Measurements from ENCODE around the gene FFAR3. TPM values are rescaled to one million over a fixed set of nuclear protein-coding genes. Genes with fewer than 3 reads are reported as not detected.

The FFAR3 gene
- total and polyA plus RNA-seq, 4 donors = 0.33 TPM; not detected in 3

DNA sequence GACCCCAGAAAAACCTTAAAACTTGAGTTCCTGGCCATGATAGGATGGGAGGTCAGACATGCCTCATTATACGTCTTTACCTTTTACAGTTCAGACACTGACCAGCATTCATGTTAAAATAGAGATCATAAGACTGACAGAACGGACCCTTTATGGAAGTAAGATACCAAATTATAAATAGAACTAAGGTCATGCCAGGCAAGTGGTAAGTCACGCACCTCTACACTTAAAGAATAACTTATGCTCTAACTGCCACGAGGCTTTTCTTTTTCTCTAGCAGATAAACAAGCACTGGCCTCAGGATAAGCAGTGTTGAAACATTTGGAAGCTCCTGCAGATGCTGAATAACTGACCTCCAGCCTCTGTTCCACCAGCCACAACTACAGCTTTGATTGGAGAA, 41.0 kb downstream of the FFAR3 start:
- DNase-seq (ENCODE audit: low spot score) = no peak
- Histone ChIP-seq H3K36me3 (ENCODE audit: control insufficient read depth in 4 of 4, insufficient read depth in 3 of 4, low read depth in 1 of 4, low read length in 3 of 4) (no peaks in the 10 kb centered on the region), H3K27me3 (ENCODE audit: control insufficient read depth in 4 of 4, insufficient read depth in 4 of 4, low read length in 3 of 4) (no peaks in the 10 kb centered on the region), H3K9ac (ENCODE audit: low read depth in 1 of 2, low read length in 2 of 2) (no peak overlapping the region), H3K27ac (ENCODE audit: low read depth in 1 of 2, low read length in 2 of 2) (no peak overlapping the region), H3K4me1 (ENCODE audit: control insufficient read depth in 4 of 4, insufficient read depth in 4 of 4, low read length in 3 of 4) (no peaks in the 10 kb centered on the region), H3K4me3 (ENCODE audit: low read depth in 1 of 3, low read length in 3 of 3) (no peak overlapping the region), H3K9me3 (ENCODE audit: control insufficient read depth in 4 of 4, low read length in 3 of 4) (no peaks in the 10 kb centered on the region)
- 86% methylated on average over 4 of the region's 4 CpGs for WGBS
- TF ChIP-seq ZBTB33 (IDR thresholded peaks at IDR 0.05) = no peak
- TF ChIP-seq NR2F2 (IDR thresholded peaks at IDR 0.05) = no peak
- no peak for TF ChIP-seq HNF4G (IDR thresholded peaks at IDR 0.05)
- TF ChIP-seq, protein P1, sequence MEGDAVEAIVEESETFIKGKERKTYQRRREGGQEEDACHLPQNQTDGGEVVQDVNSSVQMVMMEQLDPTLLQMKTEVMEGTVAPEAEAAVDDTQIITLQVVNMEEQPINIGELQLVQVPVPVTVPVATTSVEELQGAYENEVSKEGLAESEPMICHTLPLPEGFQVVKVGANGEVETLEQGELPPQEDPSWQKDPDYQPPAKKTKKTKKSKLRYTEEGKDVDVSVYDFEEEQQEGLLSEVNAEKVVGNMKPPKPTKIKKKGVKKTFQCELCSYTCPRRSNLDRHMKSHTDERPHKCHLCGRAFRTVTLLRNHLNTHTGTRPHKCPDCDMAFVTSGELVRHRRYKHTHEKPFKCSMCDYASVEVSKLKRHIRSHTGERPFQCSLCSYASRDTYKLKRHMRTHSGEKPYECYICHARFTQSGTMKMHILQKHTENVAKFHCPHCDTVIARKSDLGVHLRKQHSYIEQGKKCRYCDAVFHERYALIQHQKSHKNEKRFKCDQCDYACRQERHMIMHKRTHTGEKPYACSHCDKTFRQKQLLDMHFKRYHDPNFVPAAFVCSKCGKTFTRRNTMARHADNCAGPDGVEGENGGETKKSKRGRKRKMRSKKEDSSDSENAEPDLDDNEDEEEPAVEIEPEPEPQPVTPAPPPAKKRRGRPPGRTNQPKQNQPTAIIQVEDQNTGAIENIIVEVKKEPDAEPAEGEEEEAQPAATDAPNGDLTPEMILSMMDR (IDR thresholded peaks at IDR 0.05; ENCODE audit: low read depth, low read length, missing input control) = no peak

GRCh38 chr19:35399948-35400772, 41.9 kb downstream of the FFAR3 start:
- 83% methylated on average over 10 of the region's 10 CpGs for WGBS
- H3K4me3 ChIP-seq (ENCODE audit: low read depth in 1 of 3, low read length in 3 of 3) = no peak overlapping the region
- H3K4me1 ChIP-seq (ENCODE audit: control insufficient read depth in 4 of 4, insufficient read depth in 4 of 4, low read length in 3 of 4) = no peaks in the 10 kb centered on the region
- no peaks in the 10 kb centered on the region for H3K9me3 ChIP-seq (ENCODE audit: control insufficient read depth in 4 of 4, low read length in 3 of 4)
- H3K27ac ChIP-seq (ENCODE audit: low read depth in 1 of 2, low read length in 2 of 2) = no peak overlapping the region
- H3K36me3 ChIP-seq (ENCODE audit: control insufficient read depth in 4 of 4, insufficient read depth in 3 of 4, low read depth in 1 of 4, low read length in 3 of 4) = no peaks in the 10 kb centered on the region
- DNase-seq (ENCODE audit: low spot score) = no peak
- H3K27me3 ChIP-seq (ENCODE audit: control insufficient read depth in 4 of 4, insufficient read depth in 4 of 4, low read length in 3 of 4) = no peaks in the 10 kb centered on the region
- no peak overlapping the region for H3K9ac ChIP-seq (ENCODE audit: low read depth in 1 of 2, low read length in 2 of 2)
- no peak for TF ChIP-seq SP1 (IDR thresholded peaks at IDR 0.05)
- TF ChIP-seq HNF4G (IDR thresholded peaks at IDR 0.05) = no peak
- TF ChIP-seq FOXA2 (IDR thresholded peaks at IDR 0.05) = no peak
- TF ChIP-seq, protein P2, sequence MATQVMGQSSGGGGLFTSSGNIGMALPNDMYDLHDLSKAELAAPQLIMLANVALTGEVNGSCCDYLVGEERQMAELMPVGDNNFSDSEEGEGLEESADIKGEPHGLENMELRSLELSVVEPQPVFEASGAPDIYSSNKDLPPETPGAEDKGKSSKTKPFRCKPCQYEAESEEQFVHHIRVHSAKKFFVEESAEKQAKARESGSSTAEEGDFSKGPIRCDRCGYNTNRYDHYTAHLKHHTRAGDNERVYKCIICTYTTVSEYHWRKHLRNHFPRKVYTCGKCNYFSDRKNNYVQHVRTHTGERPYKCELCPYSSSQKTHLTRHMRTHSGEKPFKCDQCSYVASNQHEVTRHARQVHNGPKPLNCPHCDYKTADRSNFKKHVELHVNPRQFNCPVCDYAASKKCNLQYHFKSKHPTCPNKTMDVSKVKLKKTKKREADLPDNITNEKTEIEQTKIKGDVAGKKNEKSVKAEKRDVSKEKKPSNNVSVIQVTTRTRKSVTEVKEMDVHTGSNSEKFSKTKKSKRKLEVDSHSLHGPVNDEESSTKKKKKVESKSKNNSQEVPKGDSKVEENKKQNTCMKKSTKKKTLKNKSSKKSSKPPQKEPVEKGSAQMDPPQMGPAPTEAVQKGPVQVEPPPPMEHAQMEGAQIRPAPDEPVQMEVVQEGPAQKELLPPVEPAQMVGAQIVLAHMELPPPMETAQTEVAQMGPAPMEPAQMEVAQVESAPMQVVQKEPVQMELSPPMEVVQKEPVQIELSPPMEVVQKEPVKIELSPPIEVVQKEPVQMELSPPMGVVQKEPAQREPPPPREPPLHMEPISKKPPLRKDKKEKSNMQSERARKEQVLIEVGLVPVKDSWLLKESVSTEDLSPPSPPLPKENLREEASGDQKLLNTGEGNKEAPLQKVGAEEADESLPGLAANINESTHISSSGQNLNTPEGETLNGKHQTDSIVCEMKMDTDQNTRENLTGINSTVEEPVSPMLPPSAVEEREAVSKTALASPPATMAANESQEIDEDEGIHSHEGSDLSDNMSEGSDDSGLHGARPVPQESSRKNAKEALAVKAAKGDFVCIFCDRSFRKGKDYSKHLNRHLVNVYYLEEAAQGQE (IDR thresholded peaks at IDR 0.05) = no peak
- no peak for TF ChIP-seq JUND (IDR thresholded peaks at IDR 0.05)
- TF ChIP-seq, protein P1 (IDR thresholded peaks at IDR 0.05; ENCODE audit: low read depth, low read length, missing input control) = no peak
- no peak for TF ChIP-seq TAF1 (conservative IDR thresholded peaks at IDR 0.05)
- no peak for TF ChIP-seq HNF4A (conservative IDR thresholded peaks at IDR 0.05)
- TF ChIP-seq RAD21 (IDR thresholded peaks at IDR 0.05) = no peak
- TF ChIP-seq, protein P3, sequence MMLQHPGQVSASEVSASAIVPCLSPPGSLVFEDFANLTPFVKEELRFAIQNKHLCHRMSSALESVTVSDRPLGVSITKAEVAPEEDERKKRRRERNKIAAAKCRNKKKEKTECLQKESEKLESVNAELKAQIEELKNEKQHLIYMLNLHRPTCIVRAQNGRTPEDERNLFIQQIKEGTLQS (IDR thresholded peaks at IDR 0.05) = no peak
- TF ChIP-seq YY1 (IDR thresholded peaks at IDR 0.05) = no peak
- TF ChIP-seq, protein P4, sequence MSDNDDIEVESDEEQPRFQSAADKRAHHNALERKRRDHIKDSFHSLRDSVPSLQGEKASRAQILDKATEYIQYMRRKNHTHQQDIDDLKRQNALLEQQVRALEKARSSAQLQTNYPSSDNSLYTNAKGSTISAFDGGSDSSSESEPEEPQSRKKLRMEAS (IDR thresholded peaks at IDR 0.05) = no peak
- TF ChIP-seq RXRA (IDR thresholded peaks at IDR 0.05) = no peak
- TF ChIP-seq ZBTB33 (IDR thresholded peaks at IDR 0.05) = no peak
- no peak for TF ChIP-seq NR2F2 (IDR thresholded peaks at IDR 0.05)
